Measurements from ENCODE around the gene DNAH10.

- TF ChIP-seq CTCF (IDR thresholded peaks at IDR 0.05; ENCODE audit: insufficient read depth, low read depth, low read length) = no peak
- no peak for TF ChIP-seq EZH2 (IDR thresholded peaks at IDR 0.05; ENCODE audit: insufficient read depth, low read length)
Observed at GRCh38 chr12:123979566-123979965, 217.5 kb downstream of the DNAH10 start.

Measured in astrocyte (in vitro differentiated cells and primary cell).